GM21528 (cell line): ENCODE data around the gene ENAH.

Experiments used
- ATAC-seq: cut with Tn5 transposase; IDR thresholded peaks from one replicate; pipeline ENCODE4 v1.9.1; 2021; ENCODE audit warnings: mild to moderate bottlenecking, moderate library complexity; ENCODE audit not compliant: unreplicated experiment, low FRiP score

ENAH gene

GRCh38 chr1:225462714-225463574, 190.0 kb downstream of the ENAH start:
- no peak for ATAC-seq

- ATAC-seq: no peak
Measured at GRCh38 chr1:225462429-225462713, 190.6 kb downstream of the ENAH start.

DNA sequence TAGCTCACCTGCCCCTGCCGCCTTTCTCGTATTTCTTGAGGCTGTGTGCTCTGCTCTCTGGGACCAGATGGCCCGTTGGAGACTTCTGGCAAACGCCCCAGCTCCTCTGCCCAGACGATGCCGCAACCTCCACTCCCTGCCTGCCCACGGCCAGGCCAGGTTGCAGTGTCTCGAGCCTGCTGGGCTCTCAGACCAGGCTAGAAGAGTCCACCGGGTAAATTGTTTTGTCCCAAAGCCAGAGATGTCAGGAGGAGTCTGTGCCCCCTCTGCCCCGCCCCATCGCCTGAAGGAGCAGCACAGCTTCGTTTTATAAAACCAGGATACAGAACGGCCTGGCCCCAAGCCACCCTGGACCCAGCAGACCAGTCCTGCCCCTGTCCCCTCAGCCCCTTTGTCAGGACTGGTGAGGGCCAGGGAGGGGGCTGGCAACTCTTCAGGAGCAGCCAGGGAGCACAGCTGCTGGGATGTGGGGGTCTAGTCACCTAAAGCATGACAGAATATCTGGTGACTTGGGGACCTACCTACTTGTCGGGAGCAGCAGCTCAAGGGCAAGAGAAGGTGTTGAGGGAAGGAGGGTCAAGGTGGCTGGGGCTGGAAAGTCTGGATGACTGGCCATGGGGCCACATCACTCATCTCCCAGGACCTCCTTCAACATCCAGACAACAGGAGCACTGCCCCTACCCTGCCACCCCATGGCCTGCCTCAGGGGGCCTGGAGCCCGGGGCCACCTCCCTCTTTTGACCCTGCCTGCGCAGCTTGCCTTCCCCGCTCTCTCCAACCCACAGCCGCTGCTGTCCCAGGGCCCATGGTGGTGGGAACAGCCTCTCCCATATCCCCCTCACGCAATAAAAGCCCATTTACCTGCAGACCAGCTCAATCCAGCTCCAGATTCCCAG, 191.1 kb downstream of the ENAH start:
- ATAC-seq: no peak

- ATAC-seq: no peak
Measured at GRCh38 chr1:225460737-225461532, 192.0 kb downstream of the ENAH start.

DNA sequence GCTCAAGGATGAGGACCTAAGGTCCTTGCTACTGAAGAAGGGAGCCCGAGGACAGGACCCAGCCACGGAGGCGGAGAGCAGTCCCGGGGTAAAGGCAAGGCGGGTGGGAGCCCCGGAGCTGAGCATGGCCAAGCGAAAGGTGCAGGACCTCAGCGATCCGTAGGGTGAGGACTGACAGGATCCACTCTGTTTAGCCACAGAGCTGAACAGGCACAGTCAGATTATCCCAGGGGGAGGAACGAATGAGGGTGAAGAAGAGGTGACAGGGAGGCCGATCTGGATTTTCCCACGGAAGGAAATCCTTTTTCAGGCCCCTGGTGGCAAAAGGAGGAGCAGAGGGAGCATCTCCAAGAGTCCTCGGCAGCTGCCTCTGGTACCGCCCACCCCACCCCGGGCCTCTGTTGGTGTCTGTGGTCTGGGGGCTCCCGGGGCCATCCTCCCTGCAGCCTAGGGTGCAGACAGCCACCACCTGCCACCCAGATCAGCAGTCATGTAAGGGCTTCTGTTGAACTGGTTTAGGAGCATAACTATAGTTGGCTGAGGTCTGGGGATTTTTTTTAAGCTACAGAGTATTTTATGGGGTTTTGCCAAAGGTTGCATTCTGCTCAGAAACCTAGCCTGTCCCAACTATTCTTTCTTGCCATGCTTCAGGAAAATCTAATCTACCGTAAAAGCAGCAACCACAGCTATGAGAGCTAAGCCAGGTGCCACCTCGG, 192.7 kb downstream of the ENAH start:
- ATAC-seq: no peak

GRCh38 chr1:225458222-225458631, 194.7 kb downstream of the ENAH start:
- no peak for ATAC-seq

GRCh38 chr1:225454733-225455132, 198.2 kb downstream of the ENAH start:
- ATAC-seq: no peak

DNA sequence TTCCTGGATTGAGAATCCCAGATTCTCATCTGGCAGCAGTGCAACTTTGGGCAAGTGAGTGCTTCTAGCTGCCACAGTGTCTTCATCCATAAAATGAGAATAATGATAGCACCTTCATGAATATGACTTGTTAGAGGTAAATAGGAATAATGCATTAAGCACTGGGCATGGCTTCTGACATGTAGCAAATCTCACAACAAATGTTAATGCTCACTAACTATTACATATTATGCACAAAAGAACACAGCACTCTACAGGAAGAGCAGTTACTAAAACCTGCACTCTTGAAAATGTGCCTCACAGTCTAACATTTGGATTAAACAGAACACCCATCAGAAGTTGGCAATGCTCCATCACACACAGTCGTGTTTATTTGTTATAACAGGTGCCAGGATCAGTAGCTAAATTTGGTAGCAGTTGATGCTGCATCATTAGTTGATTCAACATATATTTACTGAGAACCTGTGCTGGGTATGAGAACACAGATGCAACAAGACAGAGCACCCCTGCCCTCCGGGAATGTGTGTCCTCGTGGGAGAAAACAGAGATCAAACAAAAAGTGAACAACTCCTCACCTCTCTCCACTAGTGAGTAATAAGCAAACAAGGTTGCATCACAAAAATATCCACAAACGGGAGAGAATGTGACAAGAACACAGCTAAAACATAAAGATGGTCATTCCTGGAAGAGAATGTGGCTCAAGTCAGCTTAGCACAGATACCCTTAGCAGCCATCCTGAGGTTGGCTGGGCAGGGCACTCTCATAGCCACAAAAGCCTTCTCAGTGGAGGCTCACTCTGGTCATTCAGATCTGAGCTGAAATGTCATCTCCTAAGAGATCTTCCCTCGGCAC, 198.9 kb downstream of the ENAH start:
- ATAC-seq: no peak

DNA sequence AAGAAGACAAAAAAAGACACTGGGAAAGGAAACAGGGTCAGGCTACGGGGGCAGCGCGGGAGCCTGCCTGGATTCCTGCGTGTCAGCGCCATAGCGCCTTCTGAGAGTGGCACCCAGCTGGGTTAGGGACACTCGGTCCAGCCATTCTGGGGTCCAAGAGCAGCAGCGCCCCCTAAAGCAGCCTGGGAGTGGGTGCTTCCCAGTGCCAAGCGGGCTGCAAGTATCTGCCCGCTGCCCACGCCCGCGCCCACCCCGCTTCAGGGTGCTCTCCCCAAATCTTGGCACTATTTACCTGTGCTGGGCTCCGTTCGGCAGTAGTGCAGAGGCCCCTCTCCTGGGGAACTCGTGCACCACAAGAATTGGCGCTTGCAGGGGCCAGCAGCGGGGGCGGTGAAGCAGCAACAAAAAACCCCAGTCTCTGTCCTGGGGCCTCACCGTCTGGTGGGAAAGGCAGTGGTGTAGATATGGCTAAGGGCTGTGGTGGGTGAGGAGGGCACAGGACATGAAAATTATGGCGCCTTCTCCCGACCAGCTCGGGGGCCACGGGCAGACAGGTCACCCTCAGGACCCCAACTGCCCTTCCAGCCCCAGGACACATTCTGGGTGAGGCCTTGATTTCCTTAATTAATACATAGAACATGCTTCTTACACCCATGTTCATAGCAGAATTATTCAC, 200.9 kb downstream of the ENAH start:
- no peak for ATAC-seq

- no peak for ATAC-seq
Measured at GRCh38 chr1:225451340-225451739, 201.6 kb downstream of the ENAH start.

DNA sequence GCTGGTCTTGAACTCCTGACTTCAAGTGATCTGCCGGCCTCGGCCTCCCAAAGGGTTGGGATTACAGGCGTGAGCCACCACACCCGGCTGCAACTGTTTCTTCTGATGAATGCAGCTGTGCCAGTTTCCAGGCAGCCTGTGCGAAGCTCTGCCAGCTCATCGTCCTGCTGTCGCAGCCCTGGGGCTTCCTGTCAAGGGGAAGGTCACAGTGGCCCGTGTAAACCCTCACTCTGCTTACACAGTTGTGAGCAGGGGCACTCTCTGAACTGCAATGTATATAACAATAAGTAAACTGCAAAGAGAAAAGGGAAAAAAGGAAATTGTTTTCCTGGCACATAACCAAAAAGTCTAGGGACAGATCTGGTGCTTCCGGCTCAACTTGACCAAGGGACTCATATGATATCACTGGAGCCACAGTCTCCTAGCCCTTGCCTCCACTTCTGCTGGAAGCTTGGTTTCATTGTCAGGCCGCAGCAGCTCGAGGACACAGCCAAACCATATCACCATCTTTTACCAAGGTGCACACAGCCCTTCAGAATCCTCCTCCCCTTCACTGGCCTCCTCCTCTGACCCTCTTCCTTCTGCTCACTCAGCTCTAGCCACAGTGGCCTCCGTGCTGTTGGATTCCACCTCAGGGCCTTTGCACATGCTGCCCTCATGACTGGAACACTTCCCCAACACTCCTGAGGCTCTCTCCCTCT, 202.3 kb downstream of the ENAH start:
- ATAC-seq: no peak

- ATAC-seq: no peak
Measured at GRCh38 chr1:225449774-225450173, 203.1 kb downstream of the ENAH start.

GRCh38 chr1:225449261-225449660, 203.7 kb downstream of the ENAH start:
- no peak for ATAC-seq

- ATAC-seq: no peak
Measured at GRCh38 chr1:225448146-225448805, 204.6 kb downstream of the ENAH start.

- no peak for ATAC-seq
Measured at GRCh38 chr1:225447650-225448089, 205.3 kb downstream of the ENAH start.

GRCh38 chr1:225446981-225447615, 205.8 kb downstream of the ENAH start:
- ATAC-seq: no peak

DNA sequence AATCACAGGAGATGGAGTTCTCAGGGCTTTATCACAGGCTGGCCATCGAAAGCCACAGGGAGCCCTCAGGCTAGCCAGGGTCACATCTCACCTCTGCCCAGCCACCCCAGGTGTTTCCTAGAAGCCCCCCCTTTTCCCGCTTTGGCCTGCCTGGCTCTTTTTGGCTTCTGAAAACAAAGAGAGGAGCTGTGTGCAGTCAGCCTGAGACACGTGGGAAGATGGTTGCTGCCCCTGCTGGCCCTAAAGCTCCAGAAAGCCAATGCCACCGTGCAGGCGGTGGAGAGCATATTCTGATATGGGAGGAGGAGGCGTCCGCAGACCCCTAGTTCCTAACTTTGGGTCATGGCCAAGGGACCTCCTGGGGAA, 206.3 kb downstream of the ENAH start:
- no peak for ATAC-seq
